Measurements from ENCODE around the gene ZNHIT2. TPM values are rescaled to one million over a fixed set of nuclear protein-coding genes. Genes with fewer than 3 reads are reported as not detected.

Gene ZNHIT2
- total RNA-seq, 4 donors from 2014 or later: 9.6 to 40.8 (median 12.2) TPM

- DNase-seq: no peak
- Histone ChIP-seq H3K27ac (no peak overlapping the region), H3K27me3 (no peaks in the 10 kb centered on the region), H3K36me3 (peaks cover 0 to 12% (median 0%) of the 10 kb centered on the region in 4 donors), H3K4me1 (peaks cover 11 to 21% (median 15%) of the 10 kb centered on the region in 4 donors), H3K4me3 (no peak overlapping the region), H3K9me3 (no peaks in the 10 kb centered on the region)
- in situ Hi-C loops (cut with MboI; ENCODE audit: low pct_ligation_motif_present in 1 of 4, low pct_unique_long_range_greater_than_20kb in 1 of 4, low sequenced_read_pairs in 3 of 4): no loop called here
- TF ChIP-seq POLR2A (IDR thresholded peaks at IDR 0.05) (no peak), CTCF (IDR thresholded peaks at IDR 0.05) (no peak)
- WGBS, 2 donors (ENCODE audit: low coverage in 1 of 2): 91% methylated on average over 9 of the region's 9 CpGs; no CpG with 5 or more reads in 1 of the 2 donors
- intact Hi-C loops (cut with DNase I; ENCODE audit: low total_unique reads): no loop called here
These were observed 30.7 kb downstream of the ZNHIT2 start for GRCh38 chr11:65086809-65087208.

- H3K27ac ChIP-seq: no peak overlapping the region
- H3K27me3 ChIP-seq: no peaks in the 10 kb centered on the region
- peaks cover 11 to 21% (median 15%) of the 10 kb centered on the region in 4 donors for H3K4me1 ChIP-seq
- H3K36me3 ChIP-seq: peaks cover 0 to 12% (median 0%) of the 10 kb centered on the region in 4 donors
- in situ Hi-C loops (cut with MboI; ENCODE audit: low pct_ligation_motif_present in 1 of 4, low pct_unique_long_range_greater_than_20kb in 1 of 4, low sequenced_read_pairs in 3 of 4): no loop called here
- no peak overlapping the region for H3K4me3 ChIP-seq
- intact Hi-C loops (cut with DNase I; ENCODE audit: low total_unique reads): no loop called here
- DNase-seq: no peak
- no peak for TF ChIP-seq EP300 (IDR thresholded peaks at IDR 0.05; ENCODE audit: low read depth)
- no peak for TF ChIP-seq POLR2A (IDR thresholded peaks at IDR 0.05)
- no peak for TF ChIP-seq POLR2AphosphoS5 (IDR thresholded peaks at IDR 0.05)
- no peak for TF ChIP-seq CTCF (IDR thresholded peaks at IDR 0.05)
- no peaks in the 10 kb centered on the region for H3K9me3 ChIP-seq
- WGBS, 2 donors (ENCODE audit: low coverage in 1 of 2): 91% methylated on average over 4 of the region's 4 CpGs; no CpG with 5 or more reads in 1 of the 2 donors
These were observed 32.1 kb downstream of the ZNHIT2 start for GRCh38 chr11:65085446-65085845.

- in situ Hi-C loops (cut with MboI; ENCODE audit: low pct_ligation_motif_present in 1 of 4, low pct_unique_long_range_greater_than_20kb in 1 of 4, low sequenced_read_pairs in 3 of 4) (no loop called here), intact Hi-C loops (cut with DNase I; ENCODE audit: low total_unique reads) (no loop called here)
- DNase-seq: no peak
- no peaks in the 10 kb centered on the region for H3K27me3 ChIP-seq
- 44 to 72% methylated on average over 3 to 22 of the region's 23 CpGs for WGBS, 2 donors (ENCODE audit: low coverage in 1 of 2)
- no peaks in the 10 kb centered on the region for H3K9me3 ChIP-seq
- H3K36me3 ChIP-seq: peaks cover 0 to 12% (median 0%) of the 10 kb centered on the region in 4 donors
- H3K27ac ChIP-seq: peak overlapping the region; percentile 90 to 96 (median 94)
- H3K4me3 ChIP-seq: peak overlapping the region; percentile 61 to 91 (median 66)
- H3K4me1 ChIP-seq: peaks cover 11 to 21% (median 15%) of the 10 kb centered on the region in 4 donors
- TF ChIP-seq POLR2A (IDR thresholded peaks at IDR 0.05) (no peak), POLR2AphosphoS5 (IDR thresholded peaks at IDR 0.05) (no peak), CTCF (IDR thresholded peaks at IDR 0.05) (no peak), EP300 (IDR thresholded peaks at IDR 0.05; ENCODE audit: low read depth) (no peak)
These were observed 32.7 kb downstream of the ZNHIT2 start for GRCh38 chr11:65084598-65085375.

- peak; percentile 96 for DNase-seq
- TF ChIP-seq POLR2AphosphoS5 (IDR thresholded peaks at IDR 0.05) (peak; percentile 90 to 95 (median 93)), POLR2A (IDR thresholded peaks at IDR 0.05) (peak; percentile 83), CTCF (IDR thresholded peaks at IDR 0.05) (no peak)
- Histone ChIP-seq H3K27ac (peak within 1 kb of the TSS; percentile 90 to 96 (median 94)), H3K36me3 (peaks cover 0 to 12% (median 0%) of the 10 kb centered on the region in 4 donors), H3K4me3 (peak within 1 kb of the TSS; percentile 61 to 91 (median 66)), H3K4me1 (peaks cover 11 to 21% (median 15%) of the 10 kb centered on the region in 4 donors), H3K27me3 (no peaks in the 10 kb centered on the region), H3K9me3 (no peaks in the 10 kb centered on the region)
- intact Hi-C loops (cut with DNase I; ENCODE audit: low total_unique reads) (no loop called here), in situ Hi-C loops (cut with MboI; ENCODE audit: low pct_ligation_motif_present in 1 of 4, low pct_unique_long_range_greater_than_20kb in 1 of 4, low sequenced_read_pairs in 3 of 4) (no loop called here)
- 0 to 1% methylated on average over 4 to 62 of the region's 79 CpGs for WGBS, 2 donors (ENCODE audit: low coverage in 1 of 2)
These were observed 33.5 kb downstream of the ZNHIT2 start, which contains the start of the genes CDCA5 and ZFPL1 for GRCh38 chr11:65083834-65084597. Gene CDCA5, minus strand, starts transcription at chr11:65084040. Its CDS starts 62 bp downstream, at chr11:65083978. Gene ZFPL1, plus strand, starts transcription at chr11:65084222. Its CDS starts 477 bp downstream, at chr11:65084699.
